SK-N-SH (cell line): ENCODE data around the gene EXOC5. TPM values are rescaled to one million over a fixed set of nuclear protein-coding genes. Genes with fewer than 3 reads are reported as not detected.

Experiments used
- polyA plus RNA-seq, 3 experiments: library from polyadenylated mRNA; depleted of rRNA; stranded (reverse); fragments of >200 nt; gene quantifications; 2 replicates each; pipeline ENCODE4 v1.2.3, GENCODE V29; 2012

The EXOC5 gene
- polyA plus RNA-seq, 1 of the 3 experiments (the other 2 are of a cell fraction) = 10.5 TPM

Other genes starting within 250 kb of the EXOC5 start
- gene AP5M1, start 66 bp upstream of the EXOC5 start, polyA plus RNA-seq (2012; rRNA removed) = 13.1 and 20.4 TPM in 2 replicates
- gene NAA30, start 121.7 kb upstream of the EXOC5 start, polyA plus RNA-seq (2012; rRNA removed) = 3.0 and 4.3 TPM in 2 replicates
- gene CCDC198, start 225.0 kb upstream of the EXOC5 start, polyA plus RNA-seq (2012; rRNA removed) = not detected in 2 replicates